Ovary (tissue), 3 donors: ENCODE measurements around the gene CCSER2.

Source experiments
- CTCF ChIP-seq, 3 donors: fragments of 450-650 bp in 2 of 3; fragments of 200-600 bp in 1 of 3; IDR thresholded peaks; one replicate each; pipeline versions ENCODE4 v1.5.1 to v1.8.0; 2016 to 2022; ENCODE audit warnings: antibody characterized with exemption in 3 of 3, mild to moderate bottlenecking in 1 of 3
- EP300 ChIP-seq: sonication (generic); formaldehyde crosslinking; IDR thresholded peaks from one replicate; pipeline ENCODE4 v1.6.1; 2017; ENCODE audit warnings: antibody characterized with exemption
- POLR2A ChIP-seq: fragments of 450-650 bp; IDR thresholded peaks from one replicate; pipeline ENCODE4 v1.6.1; 2017; ENCODE audit warnings: antibody characterized with exemption, mild to moderate bottlenecking, moderate library complexity
- donor health status: DM: no; HTN: no; CAD: no.

DNA sequence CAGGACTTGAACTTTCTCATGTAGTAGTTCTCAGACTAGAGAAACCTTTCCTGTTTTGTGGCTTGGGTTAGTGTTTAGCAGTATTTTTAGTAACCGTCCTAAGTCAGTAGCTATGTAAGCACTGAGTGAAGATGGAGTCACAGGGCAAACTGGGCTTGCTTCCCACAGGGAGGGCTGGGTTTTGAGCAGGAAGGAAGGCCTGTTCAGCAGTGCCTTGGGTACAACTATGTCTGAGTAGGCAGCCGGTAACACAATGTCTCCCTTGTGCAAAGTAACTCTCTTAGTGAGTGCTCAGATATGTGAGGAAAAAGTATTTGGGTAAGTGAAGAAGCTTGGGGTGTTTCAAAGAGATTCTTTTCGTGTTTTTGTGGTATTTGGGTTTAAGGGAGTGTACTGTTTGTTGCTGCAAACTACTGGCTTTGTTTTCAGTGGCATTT, 96.4 kb downstream of the CCSER2 start:
- TF ChIP-seq POLR2A = no peak
- no peak for TF ChIP-seq CTCF (IDR thresholded peaks at IDR 0.05)
- no peak for TF ChIP-seq EP300
